HG03442 (cell line): ENCODE results near the gene PDSS2.

Experiments
- ATAC-seq: cut with Tn5 transposase; IDR thresholded peaks from one replicate; pipeline ENCODE4 v1.9.1; 2021; ENCODE audit warnings: mild to moderate bottlenecking, moderate library complexity; ENCODE audit not compliant: unreplicated experiment

Gene PDSS2

DNA sequence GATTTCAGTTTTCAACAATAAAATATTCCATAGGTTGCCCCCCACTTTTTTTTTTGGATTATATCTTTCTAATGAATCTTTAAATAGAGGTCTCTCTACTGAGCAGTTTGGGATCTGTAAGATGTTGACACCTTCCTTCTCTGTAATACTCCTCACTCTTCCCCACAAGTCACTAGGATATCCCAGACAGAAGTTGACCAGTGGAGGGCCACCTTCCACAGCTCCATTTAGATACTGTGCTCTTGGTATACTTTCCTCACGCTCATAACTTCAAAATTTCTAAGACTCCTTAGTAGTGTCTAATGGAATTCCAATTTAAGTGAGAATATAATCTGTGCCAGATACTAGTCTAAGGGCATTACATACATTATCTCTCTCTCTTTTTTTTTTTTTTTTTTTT is 185.1 kb downstream of the PDSS2 start:
- ATAC-seq, result no peak

GRCh38 chr6:107272246-107272645 is 187.1 kb downstream of the PDSS2 start:
- no peak for ATAC-seq

DNA sequence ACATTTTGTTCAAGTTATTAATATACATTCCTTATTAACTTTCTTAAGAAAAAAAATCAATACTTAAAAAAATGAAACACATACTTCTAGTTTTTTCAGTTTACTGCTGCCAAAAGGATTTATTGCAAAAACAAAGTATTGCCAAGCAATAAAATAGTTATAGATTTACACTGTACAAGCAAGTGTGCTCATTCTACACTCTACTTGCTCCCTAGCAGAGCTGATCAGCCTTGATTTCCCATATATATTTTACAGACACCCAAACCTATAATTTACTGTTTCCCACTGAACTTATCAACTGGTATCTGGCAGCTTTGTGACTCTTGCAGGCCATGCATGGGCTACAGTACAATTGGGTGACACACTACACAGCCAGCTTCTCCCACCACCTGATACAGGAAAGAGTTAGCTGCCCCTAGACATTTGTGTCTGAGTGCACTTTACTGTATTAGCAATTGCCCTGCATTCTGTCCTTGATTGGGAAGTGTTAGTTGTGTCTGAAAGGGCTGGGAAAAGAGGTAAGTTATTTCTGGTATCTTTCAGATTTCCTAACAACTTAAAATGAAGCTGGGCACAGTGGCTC is 188.1 kb downstream of the PDSS2 start:
- no peak for ATAC-seq

GRCh38 chr6:107267634-107268033 is 191.7 kb downstream of the PDSS2 start:
- no peak for ATAC-seq

GRCh38 chr6:107267006-107267405 is 192.4 kb downstream of the PDSS2 start:
- ATAC-seq, result no peak

GRCh38 chr6:107266563-107266962 is 192.8 kb downstream of the PDSS2 start:
- no peak for ATAC-seq

DNA sequence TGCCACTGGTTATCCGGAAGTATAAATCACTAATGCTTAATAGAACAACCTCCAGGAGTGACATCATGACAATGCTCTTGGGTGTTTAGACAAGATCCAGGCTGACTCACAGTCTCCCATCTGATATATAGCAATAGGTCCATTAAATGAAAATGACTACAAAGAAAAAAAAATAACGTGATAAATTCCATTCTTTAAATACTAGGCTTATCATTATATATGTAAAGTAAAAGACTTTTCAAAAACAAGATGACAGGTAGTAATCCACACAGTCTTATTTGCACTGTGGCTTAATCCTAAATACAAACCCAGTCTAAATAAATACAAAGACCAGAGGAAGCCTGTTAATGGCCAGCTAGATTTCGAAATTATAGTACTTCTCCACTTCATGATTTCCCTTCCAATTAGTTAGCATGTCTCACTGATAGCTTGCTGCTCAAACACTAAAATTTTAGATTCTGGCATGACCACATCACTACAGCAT is 195.0 kb downstream of the PDSS2 start:
- no peak for ATAC-seq

DNA sequence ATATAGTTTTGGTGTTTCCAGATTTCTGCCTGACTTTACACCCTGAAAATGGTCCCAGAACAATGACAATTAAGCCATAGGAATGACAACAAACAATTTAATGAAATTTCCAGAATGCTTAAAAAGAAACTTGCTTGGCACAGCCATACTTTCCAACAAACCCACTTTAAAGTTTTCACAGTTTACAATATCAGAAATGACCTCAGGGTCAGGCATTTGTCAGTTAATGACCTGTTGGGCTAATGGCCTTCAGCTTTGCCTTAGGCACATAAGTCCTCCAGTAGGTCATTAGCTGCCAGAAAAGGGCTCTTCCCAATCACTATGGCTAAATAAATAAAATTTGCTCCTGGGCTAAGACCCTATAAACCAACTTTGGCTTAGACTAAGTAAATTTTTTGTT is 199.4 kb downstream of the PDSS2 start:
- no peak for ATAC-seq

DNA sequence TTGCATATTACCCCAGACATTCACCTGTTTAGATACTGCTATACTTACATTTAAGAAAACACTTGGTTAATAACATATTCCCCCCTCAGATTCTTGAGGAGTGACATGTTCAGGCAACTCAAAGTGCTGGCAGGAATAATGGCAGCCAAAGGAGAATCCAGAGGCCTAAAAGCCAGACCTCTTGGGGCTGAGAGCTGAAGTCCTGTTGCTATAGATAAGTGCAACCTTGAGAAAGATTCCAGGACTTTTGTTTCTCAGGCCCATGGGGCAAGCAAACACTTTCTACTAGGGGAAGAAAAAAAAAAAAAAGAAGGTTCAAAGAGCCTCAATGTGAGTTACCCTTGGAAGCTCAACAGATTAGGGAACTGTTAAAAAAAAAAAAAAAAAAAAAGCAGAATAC is 211.2 kb downstream of the PDSS2 start:
- no peak for ATAC-seq

- ATAC-seq, result no peak
Measured at GRCh38 chr6:107246972-107247615, 212.3 kb downstream of the PDSS2 start.

DNA sequence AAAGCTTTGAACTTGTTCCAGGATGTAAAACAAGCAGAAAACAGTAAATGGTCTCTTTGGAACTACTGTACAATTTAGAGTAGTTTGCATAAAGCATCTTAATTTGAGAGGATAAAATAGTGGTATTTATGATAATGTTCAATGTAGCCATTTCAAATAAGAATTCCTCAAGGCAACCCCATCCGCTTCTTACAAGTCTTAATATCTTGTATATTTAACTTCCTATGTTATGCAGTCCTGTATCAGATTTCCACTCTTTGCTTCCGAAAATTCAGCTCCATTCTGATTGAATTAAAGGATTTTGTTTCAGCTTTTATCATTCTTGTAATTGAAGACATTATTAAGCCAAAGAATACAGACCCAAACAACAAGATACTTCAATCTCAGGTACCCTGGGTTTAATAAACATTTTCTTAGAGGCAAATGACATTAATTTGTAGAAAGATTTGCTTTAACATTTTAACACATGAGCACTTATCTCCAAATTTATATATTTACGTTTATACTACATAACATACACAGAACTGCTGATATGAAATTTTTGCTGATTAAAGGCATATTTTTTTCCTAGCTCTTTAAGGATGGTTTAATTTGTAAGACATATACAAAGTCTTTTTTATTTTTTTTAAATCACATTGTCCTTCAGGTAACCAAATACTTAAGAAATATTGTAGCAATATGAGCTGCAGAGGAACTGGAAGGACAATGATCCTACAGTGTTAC is 213.0 kb downstream of the PDSS2 start:
- no peak for ATAC-seq

- no peak for ATAC-seq
Measured at GRCh38 chr6:107244742-107245480, 214.5 kb downstream of the PDSS2 start.

DNA sequence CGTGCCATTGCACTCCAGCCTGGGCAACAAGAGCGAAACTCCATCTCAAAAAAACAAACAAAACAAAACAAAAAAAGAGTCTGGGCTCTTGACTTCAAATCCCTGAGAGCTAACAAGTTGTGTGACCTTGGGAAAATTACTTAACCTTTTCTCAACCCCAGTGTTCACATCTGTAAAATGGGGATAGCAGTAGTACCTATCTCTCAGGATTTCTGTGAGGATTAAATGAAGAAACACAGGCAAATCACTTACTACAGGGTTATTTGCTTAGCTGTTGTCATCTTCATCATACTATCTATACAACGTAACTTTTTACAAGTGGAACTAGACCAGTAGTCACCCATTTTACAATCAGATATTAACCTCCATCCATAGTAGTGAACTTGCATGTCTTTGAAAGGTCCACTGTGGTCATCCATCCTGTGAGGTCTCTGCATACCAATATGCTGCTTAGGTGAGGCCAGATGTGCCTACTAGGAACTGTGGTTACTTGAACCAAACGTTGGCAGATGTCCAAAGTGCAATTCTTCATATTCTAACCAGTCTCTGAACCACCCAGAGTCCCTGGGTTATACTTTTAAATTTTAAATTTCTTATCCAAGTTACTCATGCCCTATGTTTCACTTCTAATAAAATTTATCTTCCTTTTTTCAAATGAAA is 215.2 kb downstream of the PDSS2 start:
- ATAC-seq, result no peak

- no peak for ATAC-seq
Measured at GRCh38 chr6:107243471-107243870, 215.9 kb downstream of the PDSS2 start.

DNA sequence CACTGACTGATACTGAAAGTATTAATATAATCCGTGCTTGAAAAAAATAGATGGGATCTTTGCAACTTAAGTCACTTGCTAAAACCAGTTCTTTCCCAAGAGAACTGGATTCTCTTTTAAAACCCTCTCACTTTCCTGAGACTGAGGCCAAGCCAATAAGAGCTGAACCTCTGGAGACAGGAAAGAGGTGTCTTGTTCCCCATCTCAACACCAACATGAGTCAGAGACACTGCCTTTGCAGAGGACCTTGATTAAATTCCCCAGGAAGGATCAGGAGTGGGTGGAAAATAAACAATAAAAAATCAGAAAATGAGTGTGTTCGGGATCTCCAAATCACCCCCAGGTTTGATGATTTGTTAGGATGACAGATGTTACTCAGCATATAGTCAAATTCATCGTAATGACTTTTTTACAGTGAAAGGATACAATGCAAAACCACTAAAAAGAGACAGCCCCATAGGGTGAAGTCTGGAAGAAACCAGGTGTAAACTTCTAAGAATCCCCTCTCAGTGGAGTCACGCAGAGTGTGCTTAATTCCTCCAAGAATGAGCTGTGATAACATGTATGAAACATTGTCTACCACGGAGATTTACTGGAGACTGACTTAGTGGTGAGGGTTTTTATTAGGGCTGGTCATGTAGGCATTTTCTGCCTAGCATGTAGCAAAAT is 221.2 kb downstream of the PDSS2 start:
- ATAC-seq, result no peak

DNA sequence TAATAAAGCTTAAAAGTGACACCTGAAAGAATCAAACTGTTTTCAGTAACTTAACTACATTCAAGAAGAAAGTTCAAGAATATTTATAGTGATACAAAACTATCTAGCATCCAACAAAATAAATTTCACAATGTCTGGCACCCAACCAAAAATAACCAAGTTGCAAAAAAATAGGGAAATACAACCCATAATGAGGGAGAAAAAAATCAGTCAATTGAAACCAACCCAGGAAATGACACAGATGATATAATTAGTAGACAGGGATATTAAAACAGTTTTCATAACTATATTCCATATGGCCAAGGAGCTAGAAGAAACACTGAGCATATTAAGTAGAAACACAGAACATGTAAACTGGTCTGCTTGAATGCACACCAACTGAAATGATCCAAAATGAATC is 223.9 kb downstream of the PDSS2 start:
- no peak for ATAC-seq

DNA sequence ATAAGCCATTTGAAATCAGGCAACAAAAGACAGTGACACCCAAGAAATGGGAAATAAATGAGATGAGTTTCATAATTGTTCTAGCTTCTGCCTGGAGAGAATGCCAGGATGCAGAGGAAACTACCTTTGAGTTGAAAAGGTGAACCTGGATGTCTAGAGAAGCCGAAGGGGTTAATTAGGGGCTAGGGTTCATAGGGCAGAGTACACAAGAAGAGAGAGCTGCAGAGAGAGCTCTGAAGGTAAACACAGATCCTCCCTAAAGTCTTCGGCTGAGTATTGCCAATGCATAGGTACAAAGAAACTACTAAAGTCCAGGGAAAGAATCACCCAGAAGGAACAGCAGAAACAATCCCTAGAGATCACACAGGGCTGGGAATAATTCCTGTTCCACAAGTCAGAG is 224.4 kb downstream of the PDSS2 start:
- ATAC-seq, result no peak

DNA sequence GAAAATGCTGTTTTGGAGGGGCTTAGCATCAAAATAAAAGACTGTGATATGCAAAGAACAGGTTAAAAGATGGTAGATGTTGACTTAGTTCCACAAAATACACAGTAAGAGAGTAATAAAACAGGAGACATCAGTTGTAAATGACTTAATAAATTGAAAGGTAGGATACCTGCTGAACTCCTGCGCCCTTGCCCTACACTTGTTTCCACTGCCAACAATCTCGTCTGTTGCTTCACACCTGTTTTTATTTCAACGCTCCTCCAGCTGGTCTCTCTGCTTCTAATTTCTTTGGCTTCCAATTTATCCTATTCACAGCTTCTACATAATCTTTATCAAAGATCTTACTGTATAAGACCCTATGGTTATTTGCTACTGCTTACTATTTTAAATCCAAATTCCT is 228.1 kb downstream of the PDSS2 start:
- no peak for ATAC-seq

GRCh38 chr6:107230448-107230847 is 228.9 kb downstream of the PDSS2 start:
- ATAC-seq, result no peak

GRCh38 chr6:107230024-107230423 is 229.3 kb downstream of the PDSS2 start:
- ATAC-seq, result no peak
